SIG-M5 (cell line): ENCODE results near the gene PDS5B.
"Not testable (repeated sequence)": the region's sequence is repeated elsewhere in the genome, so short reads cannot be mapped to it uniquely, and the experiment has no call there.

ENCODE experiments used
- DNase-seq: peaks from one replicate; lab custom pipeline; 2025; lab: John Stamatoyannopoulos, UW

The PDS5B gene

DNA sequence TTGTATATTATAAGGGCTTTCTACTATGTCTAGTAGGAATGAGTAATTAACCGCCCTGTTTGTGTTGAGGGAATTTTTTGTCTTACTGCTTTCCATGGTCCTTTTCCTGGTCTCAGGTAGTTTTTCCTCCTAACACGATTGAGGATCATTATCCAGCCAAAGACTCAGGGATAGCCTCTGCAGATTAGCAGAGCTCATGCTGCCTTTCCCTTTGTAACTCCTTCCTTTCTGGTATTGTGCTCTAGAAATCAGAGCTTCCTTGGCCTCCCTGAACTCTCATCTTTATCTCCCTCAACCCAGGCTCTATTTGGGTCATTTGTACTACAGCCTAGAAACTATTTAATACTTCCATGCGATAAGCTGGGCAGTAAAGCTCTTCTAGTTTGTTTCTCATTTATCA, 142.1 kb downstream of the PDS5B start:
- DNase-seq: no peak

DNA sequence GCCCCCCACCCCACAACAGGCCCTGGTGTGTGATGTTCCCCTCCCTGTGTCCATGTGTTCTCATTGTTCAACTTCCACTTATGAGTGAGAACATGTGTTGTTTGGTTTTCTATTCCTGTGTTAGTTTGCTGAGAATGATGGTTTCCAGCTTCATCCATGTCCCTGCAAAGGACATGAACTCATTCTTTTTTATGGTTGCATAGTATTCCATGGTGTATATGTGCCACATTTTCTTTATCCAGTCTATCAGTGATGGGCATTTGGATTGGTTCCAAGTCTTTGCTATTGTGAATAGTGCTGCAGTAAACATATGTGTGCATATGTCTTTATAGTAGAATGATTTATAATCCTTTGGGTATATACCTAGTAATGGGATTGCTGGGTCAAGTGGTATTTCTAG, 142.8 kb downstream of the PDS5B start:
- not testable (repeated sequence) for DNase-seq

DNA sequence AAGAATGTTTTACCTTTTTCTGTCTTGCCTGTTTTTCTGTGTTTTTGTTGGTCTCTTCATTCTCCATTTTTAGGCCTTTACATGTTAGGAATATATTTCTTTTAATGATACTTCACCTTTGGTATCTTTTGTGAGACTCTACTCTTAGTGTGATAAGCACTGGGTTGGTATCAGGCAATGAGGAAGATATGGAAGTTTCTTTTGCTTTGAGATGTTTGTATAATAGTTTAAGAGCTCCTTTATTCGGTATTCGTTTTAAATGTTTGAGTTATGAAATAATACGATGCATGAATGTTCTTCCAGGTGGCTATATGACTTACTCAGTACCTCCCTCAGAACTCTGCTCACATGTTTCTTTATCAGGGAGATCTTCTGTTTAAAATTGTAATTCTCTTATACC, 144.8 kb downstream of the PDS5B start:
- DNase-seq: no peak

DNA sequence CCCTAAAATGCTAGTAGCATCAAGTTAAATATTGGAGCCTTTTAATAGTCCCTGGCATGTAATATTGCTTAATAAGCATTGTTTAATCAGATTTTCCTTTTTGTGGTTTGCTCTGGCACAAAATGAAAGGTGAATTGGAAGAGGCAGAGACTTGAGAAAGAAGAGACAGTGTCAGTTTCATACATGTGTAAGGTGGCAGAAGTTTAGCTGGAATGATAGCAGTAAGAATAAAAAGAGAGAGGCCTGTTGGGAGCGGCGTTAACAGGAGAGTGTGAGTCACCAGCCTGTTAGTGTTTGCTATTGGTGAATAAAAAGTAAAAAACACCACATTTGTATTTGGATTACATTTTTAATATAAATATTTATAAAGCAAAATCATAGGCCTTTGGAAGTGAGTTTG, 145.3 kb downstream of the PDS5B start:
- no peak for DNase-seq

DNA sequence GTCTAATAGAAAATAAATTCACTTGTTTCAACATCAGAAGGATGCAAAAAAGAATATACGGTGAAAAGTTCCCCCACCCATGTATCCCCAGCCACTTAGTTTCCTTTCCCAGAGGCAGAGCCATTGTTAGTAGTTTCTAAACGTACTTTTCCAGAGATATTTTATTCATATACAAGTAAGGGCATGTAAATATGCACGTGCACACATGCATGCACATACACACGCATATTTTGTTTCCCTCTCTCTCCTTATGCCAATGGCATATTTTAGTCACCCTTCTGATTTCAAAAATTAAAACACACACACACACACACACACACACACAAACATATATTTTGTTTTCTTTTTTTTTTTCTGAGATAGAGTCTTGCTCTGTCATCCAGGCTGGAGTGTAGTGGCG, 147.4 kb downstream of the PDS5B start:
- no peak for DNase-seq

DNA sequence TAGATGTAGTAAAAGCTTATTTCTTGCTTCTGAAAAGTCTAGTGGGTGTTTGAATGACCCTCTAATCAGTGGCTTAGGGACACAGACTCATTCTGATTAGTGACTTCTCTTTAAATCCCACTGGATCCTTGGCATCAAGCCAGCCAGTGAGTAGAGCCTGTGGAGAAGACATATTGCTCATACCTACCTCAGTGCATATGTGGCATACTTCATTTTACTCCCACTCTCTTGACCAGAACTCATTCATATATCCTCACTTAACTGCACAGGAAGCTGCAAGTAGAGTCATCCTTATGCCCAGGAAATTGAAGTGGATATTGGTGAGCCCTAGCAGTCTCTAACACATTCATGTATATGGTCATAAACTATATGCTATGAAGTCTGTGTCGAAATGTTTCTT, 148.3 kb downstream of the PDS5B start:
- no peak for DNase-seq

DNA sequence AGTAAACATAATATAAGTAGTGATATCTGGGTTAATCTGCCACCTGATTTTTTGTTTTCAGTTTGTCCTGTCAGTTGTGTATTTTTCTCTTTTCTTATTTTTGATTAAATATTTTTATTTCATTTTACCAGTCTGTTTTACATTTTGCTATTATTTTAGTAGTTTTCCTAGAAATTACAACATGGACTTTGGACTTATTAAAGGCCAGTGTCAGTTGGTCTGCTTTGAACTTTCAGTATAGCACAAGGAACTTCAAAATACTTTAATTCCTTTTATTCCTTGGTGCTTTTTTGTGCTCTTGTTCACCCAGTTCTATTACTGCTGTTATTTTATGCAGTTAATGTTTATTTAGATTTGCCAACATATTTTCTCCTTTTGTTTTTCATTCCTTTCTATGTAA, 149.6 kb downstream of the PDS5B start:
- no peak for DNase-seq

DNA sequence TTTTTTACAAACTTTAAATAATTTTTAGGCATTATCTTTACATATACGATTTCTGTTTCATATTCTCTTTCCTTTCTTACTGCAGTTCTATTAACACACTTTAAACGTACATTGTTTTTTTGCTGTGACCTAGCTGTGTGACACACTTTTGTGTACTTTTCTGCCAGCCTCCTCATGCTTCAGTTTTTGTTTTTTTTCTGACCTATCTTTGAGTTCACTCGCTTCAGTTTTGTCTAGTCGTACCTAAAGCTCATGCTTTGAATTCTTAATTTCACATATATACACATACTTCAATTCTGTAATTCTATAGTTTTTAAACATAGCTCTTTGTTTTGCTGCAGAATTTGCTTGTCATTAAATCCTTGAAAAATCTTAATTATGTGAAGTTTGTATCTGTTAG, 150.4 kb downstream of the PDS5B start:
- DNase-seq: no peak

DNA sequence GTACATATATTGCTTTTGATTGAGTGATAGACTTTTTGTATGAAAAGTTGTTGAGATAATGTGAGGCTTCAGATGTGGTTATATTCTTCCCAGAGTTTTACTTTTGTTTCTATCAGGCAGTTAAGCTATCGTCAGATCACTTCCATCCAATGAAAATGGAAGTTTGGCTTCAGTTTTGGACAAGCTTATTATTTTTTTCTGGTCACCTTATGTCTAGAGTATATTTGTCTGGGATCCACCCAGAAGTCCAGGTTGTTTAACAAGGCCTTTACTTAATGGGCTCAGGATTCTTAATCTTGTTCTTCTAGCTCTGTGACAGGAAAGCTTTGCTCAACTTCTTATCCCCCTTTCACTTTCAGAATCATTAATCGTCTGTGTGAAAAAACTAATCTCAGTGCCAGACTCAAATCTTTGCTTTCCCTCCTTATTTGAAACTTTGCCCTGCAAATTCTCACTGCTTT, 150.9 kb downstream of the PDS5B start:
- no peak for DNase-seq

DNA sequence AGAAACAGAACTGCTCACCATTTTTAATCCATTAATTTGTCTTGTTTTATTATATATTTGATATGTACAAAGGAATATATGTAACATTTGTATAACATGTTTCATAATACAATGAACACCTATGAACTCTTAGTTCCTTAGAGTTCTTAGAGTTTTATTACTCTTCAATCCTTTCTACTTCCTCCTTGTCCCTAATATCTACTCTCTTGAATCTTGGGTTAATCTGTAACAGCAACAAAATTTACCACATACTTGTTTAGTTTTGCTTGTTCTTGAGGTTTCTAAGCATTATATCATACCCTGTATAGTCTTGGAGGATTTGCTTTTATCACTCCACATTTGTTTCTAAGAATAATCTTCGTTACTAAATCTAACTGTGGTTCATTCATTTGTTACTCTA, 151.4 kb downstream of the PDS5B start:
- no peak for DNase-seq

DNA sequence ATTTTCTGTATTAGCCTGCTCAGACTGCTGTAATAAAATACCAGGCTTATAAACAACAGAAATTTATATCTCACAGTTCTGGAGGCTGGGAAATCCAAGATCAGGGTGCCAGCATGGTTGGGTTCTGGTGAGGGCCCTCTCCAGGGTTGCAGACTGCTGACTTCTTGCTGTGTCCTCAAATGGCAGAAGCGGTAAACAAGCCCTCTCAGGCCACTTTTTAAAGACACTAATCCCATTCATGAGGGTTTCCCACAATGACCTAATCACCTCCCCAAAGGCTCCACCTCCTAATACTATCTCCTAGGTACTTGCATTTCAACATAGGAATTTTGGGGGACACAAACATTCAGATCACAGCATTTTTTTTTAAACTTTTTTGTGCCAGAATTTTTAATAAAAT, 159.3 kb downstream of the PDS5B start:
- DNase-seq: no peak

DNA sequence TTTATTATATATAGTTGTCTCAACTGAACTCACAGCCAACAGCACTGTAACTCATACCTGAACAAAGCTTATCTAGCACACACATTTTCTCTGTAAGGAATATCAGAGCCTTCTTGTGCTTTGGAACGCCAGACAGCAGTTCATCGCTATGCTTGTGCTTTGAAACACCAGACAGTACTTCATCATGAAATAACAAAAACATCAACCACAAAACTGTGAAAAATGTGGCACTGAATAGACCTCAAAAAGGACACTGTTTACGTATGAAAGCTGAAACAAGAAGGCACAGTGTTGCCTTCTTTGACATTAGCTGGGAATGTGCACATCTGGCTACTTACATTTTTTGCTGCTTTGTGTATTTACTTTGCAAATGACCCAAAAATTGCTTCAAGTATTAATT, 160.2 kb downstream of the PDS5B start:
- DNase-seq: no peak

DNA sequence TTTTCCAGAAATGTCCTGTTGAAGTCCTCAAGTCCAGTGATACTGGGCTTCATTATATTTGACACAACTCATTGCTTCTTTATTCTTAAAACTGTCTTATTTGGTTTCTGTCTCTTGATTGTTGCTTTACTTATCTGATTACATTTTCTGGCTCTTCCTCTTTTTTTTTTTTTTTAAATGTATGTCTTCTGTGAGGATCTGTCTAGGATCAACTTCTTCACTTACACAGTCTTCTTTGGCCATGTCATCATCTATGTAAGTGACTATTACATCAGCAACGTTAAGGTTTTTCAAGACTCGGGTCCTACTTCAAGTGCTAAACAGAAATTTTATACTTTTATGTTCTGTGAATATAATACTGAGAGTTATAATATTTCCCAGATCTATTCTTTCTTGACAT, 162.1 kb downstream of the PDS5B start:
- no peak for DNase-seq

DNA sequence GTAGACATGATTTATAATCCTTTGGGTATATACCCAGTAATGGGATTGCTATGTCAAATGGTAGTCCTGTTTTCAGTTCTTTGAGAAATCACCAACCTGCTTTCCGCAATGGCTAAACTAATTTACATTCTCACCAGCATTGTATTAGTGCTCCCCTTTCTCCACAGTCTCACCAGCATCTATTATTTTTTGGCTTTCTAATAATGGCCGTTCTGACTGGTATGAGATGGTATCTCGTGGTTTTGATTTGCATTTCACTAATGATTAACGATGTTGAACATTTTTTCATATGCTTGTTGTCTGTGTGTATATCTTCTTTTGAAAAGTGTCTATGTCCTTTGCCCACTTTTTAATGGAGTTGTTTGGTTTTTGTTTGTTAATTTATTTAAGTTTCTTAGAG, 165.1 kb downstream of the PDS5B start:
- DNase-seq: no peak

DNA sequence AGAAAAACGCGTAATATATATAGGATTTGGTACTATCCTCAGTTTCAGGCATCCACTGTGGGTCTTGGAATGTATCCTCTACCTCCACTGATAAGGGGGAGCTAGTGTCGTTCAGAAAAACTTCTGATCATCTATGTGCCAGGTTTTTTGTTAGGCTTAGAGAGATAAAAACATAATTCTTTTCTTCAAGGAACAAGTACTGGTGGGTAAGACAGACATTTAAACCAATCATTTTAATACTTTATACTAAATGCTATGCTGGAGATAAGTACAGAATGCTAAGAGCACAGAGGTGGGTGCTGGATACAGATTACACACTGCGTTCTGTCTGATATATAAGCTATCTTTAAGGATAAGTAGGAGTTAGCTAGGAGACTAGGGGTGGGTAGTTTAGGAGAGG, 166.1 kb downstream of the PDS5B start:
- no peak for DNase-seq

DNA sequence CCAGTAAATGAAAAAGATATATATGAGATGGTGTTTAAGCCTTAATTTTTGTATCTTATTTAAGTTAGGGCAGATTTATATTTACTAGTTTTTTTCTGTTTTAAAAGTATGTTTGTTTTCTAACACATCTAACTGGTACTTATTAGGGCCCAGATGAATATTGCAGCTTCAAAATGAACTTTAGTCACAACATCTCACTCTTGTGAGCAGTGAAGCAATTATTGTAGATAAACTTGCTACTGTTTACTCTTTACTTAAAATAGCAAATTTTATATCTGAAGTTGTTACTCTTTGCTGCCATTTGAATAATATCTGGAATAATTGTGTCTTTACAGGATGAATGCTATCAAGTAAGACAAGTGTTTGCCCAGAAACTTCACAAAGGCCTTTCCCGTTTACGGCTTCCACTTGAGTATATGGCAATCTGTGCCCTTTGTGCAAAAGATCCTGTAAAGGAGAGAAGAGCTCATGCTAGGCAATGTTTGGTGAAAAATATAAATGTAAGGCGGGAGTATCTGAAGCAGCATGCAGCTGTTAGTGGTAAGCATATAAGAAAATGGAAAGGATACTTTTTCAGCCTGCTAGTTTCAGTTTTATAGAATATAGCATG, 166.8 kb downstream of the PDS5B start:
- DNase-seq: no peak

DNA sequence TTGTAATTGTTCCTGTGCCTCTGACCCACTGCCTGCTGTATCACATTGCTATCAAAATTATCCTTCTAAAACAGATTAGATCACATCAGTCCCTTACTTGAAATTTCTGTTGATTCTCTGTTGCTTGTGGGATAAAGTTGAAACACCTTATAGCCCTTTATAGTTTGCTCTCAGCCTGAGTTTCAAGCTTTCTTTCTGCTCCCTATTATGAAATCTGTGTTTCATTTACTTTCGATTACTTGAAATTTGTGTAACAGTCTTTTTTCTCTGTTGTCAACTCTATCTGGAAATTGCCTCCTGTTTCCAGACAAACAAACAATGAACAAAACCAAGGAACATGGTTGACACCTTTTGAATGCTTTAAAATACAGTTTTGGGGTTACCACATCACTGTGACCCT, 167.9 kb downstream of the PDS5B start:
- no peak for DNase-seq

DNA sequence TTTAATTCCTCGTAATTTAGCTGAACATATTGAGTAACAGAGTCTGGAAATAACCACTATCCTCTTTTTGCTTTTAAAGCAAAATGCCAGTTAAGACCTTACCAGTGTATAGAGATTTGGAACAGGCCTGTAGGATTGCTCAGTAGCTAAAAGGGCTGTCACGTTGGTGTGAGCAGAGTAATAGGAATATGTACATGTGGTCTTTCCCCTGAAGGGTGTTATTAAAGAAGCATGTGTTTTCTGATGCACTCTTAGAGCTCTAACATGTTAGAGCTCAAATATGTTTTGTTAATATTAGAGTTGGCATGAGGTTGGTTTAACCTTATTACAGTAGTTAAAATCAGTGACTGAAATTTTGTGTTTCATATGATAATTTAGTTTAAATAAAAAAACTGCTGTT, 172.9 kb downstream of the PDS5B start:
- DNase-seq: no peak

DNA sequence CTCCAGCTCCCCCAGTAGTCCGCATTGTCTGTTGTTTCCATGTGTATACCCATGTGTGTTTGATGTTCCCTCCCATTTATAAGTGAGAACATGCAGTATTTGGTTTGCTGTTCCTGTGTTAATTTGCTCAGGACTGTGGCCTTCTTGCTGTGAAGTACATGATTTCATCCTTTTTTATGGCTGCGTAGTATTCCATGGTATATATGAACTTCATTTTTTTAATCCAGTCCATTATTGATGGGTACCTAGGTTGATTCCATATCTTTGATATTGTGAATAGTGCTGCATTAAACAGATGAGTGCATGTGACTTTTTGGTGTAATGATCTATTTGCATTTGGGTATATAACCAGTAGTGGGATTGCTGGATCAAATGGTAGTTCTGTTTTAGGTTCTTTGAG, 175.2 kb downstream of the PDS5B start:
- no peak for DNase-seq

DNA sequence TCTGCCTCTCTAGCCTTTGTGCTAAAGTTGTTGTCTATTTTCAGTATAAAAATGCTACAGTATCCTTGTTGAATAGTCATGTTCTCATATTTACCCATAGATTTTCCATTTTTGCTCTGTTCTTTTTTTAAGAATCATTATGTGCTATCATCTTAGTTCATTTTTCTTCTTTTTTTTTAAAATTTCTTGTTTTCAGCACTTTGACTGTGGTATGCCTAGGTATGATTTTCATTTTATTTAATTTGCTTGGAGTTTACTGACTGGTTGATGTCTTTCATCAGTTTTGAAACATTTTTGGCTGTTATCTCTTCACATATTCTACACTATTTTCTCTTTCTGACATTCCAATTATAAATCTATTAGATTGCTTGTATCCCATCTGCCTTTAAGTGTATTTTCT, 192.9 kb downstream of the PDS5B start:
- no peak for DNase-seq

DNA sequence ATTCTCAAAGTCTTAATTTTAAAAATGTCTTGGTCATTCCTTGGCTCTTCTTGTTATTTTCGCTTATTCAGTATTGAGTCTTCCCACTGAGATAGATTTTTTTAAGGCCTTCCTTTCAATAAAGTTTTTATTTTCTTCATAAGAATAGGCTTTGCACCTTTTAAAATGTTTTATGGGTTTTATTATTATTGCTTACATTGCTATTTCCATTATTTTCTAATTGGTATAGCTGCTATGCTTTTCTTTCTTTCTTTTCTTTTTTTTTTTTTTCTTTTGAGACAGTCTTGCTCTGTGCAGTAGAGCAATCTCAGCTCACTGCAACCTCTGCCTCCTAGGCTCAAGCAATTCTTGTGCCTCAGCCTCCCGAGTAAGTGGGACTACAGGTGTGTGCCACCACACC, 195.7 kb downstream of the PDS5B start:
- DNase-seq: no peak

DNA sequence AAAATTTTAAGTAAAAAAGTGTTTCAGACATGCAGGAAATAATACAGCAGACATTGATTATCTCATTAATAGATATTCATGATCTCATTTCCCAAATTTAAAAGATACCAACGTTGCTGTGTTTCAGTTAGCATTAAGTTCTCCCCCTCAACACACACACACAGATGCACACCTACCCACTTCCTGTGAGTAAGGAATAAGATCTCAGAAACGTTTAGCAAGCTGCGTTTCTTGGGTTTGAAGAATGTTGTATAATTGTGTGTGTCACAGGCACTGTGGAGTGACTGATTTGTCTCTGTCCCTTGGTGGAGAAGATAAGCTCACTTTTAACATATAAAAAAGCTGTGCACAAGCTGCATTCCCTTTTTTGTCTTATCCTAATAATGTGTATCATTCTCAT, 196.8 kb downstream of the PDS5B start:
- DNase-seq: no peak

DNA sequence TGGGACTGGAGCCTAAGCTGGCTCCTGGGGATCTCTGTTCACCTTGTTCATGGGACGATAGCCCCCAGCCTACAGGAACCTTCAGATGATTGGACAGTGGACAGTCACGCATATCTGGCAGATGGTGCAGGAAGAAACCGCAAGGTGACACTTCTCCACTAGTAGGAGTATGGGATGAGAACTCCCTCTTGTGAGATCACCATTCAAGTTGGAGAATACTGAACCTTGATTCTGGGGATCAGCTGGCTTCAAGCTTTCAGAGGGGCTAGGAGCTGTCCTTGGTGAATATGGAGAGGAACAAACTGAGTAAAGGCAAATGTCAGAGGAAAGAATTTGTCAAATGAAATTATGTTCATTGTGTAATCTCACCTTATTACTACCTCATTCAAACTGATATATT, 204.5 kb downstream of the PDS5B start:
- DNase-seq: no peak

DNA sequence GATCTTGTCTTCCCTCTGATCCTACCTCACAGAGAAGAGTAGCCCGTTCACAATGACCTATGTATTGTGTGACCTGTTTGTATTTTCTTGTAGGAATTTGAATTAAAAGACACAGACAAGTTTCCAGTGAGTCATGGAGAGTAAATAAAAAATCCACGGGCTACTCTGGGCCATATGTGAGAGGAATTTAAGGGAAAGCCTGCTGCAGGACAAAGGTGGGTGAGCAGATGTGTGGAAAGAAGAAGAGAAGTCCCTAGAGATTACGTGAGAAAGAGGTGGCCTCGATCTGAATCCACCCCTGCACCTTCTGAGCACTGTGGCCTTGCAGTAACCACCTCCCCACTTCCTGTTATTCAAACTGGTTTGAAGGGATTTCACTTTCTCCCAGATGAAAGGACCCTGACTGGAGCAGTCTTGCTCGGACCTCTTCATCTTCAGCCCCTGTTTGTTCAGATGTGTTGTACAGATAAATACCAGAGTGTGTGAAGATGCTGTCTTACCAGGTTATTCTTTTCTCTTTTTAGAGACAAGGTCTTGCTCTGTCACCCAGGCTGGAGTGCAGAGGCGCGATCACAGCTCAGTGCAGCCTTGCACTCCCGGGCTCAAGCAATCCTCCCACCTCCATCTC, 205.4 kb downstream of the PDS5B start:
- DNase-seq: no peak
